Coronary artery (tissue), 2 donors: ENCODE data around the gene TMEM51.

Source experiments
- DNase-seq: peaks from one replicate; pipeline ENCODE4 v3.0.0-alpha.2; 2017; ENCODE audit warnings: low spot score
- H3K27ac ChIP-seq, 2 donors: fragments of 200-600 bp; sonication (generic); one replicate each; pipeline ENCODE4 v1.5.1; 2016 to 2019
- H3K4me3 ChIP-seq: fragments of 200-600 bp; sonication (generic); 2 replicates; pipeline ENCODE4 v1.5.1; 2016; ENCODE audit warnings: mild to moderate bottlenecking, moderate library complexity
- TF ChIP-seq, protein P1 (sequence below): fragments of 200-600 bp; sonication (generic); IDR thresholded peaks from one replicate; pipeline ENCODE4 v1.5.1; 2019; ENCODE audit warnings: antibody characterized with exemption

TMEM51 gene

DNA sequence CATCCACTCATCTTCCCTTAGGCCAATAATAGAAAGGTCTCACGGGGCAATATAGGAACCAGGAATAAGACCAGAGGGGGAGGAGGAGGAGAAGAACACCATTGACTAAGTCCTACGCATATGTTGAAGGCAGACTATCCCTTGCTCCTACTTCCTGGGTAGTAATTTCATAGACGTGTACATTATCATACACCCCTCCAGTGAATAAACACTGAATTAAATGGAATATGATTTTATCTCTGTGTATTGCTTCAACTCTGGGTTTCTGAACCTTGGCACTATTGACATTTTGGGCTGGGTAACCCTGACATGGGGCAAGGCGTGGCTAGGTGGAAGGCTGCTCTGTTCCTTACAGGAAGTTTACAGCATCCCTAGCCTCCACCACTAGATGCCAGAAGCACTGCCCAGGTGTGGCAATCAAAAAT lies 76.2 kb downstream of the TMEM51 start:
- Histone ChIP-seq H3K4me3 (no peak overlapping the region), H3K27ac (no peak overlapping the region)
- TF ChIP-seq, protein P1, sequence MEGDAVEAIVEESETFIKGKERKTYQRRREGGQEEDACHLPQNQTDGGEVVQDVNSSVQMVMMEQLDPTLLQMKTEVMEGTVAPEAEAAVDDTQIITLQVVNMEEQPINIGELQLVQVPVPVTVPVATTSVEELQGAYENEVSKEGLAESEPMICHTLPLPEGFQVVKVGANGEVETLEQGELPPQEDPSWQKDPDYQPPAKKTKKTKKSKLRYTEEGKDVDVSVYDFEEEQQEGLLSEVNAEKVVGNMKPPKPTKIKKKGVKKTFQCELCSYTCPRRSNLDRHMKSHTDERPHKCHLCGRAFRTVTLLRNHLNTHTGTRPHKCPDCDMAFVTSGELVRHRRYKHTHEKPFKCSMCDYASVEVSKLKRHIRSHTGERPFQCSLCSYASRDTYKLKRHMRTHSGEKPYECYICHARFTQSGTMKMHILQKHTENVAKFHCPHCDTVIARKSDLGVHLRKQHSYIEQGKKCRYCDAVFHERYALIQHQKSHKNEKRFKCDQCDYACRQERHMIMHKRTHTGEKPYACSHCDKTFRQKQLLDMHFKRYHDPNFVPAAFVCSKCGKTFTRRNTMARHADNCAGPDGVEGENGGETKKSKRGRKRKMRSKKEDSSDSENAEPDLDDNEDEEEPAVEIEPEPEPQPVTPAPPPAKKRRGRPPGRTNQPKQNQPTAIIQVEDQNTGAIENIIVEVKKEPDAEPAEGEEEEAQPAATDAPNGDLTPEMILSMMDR: no peak
- no peak for DNase-seq

DNA sequence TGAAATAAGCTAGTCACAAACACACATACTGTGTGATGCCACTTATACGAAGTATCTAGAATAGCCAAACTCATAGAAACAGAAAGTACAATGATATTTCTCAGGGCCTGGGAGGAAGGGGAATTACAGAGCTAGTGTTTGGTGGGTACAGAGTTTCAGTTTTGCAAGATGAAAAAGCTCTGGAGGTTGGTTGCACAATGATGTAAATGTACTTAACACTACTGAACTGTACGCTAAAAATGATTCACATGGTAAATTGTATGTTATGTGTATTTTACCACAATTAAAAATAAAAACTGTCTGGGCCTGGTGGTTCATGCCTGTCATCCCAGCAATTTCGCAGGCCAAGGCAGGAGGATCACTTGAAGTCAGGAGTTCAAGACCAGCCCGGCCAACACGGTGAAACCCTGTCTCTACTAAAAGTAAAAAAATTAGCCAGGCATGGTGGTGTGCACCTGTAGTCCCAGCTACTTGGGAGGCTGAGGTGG lies 78.2 kb downstream of the TMEM51 start:
- TF ChIP-seq, protein P1: no peak
- Histone ChIP-seq H3K27ac (no peak overlapping the region), H3K4me3 (no peak overlapping the region)
- no peak for DNase-seq

DNA sequence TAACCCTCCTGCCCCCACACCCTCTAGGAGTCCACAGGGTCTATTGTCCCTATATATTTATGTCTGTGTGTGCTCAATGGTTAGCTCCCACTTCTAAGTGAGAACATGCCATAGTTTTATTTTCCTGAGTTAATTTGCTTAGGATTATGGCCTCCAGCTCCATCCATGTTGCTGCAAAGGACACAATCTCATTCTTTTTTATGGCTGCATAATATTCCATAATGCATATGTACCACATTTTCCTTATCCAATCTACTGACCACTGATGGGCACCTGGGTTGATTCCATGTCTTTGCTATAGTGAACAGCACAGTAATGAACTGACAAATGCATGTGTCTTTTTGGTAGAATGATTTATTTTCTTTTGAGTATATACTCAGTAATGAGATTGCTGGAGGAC lies 80.1 kb downstream of the TMEM51 start:
- Histone ChIP-seq H3K27ac (no peak overlapping the region), H3K4me3 (no peak overlapping the region)
- TF ChIP-seq, protein P1: no peak
- no peak for DNase-seq

DNA sequence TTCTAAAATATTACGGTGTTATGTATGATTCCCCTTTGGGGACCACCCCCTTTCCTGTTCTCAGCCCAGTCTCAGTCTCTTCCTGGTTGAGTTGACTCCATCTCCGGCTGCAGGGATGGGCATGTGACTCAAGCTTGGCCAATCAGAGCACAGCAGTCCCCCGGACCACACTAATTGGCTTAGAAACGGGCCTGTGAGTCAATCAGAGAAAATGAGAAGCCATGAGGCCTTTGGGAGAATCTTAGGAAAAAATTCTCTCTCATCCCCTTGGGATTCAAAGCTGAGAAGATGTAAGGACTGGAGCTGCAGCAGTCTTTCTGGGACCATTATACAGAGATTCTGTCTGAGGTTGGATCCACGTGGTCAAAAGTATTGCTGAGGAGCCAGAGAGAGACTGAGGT lies 82.8 kb downstream of the TMEM51 start:
- no peak for DNase-seq
- Histone ChIP-seq H3K27ac (no peak overlapping the region), H3K4me3 (no peak overlapping the region)
- TF ChIP-seq, protein P1: no peak

DNA sequence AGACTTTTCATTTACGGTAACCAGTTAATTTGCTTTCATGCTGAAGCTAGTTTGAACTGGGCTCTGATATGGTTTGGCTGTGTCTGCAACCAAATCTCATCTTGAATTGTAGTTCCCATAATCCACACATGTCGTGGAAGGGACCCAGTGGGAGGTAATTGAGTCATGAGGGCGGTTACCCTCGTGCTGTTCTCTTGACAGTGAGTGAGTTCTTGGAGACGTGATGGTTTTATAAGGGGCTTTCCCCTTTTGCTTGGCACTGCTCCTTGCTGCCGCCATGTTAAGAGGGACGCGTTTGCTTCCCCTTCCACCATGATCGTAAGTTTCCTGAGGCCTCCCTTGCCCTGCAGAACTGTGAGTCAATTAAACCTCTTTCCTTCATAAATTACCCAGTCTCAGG lies 83.2 kb downstream of the TMEM51 start:
- no peak for DNase-seq
- TF ChIP-seq, protein P1: no peak
- H3K27ac ChIP-seq: no peak overlapping the region
- no peak overlapping the region for H3K4me3 ChIP-seq

DNA sequence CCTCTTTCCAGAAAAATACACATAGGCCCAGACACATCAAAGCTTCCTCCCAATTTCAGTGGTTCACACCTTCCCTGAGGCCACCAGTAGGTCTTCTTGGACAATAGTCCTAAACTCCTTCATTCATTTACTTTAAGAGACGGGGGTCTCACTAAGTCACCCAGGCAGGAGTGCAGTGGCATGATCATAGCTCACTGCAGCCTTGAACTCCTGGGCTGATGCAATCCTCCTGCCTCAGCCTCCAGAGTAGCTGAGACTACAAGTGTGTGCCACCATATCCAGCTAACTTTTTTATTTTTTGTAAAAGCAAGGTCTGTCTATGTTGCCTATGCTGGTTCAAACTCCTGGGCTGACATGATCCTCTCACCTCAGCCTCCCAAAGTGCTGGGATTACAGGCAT lies 85.2 kb downstream of the TMEM51 start:
- no peak for DNase-seq
- Histone ChIP-seq H3K27ac (no peak overlapping the region), H3K4me3 (no peak overlapping the region)
- TF ChIP-seq, protein P1: no peak

DNA sequence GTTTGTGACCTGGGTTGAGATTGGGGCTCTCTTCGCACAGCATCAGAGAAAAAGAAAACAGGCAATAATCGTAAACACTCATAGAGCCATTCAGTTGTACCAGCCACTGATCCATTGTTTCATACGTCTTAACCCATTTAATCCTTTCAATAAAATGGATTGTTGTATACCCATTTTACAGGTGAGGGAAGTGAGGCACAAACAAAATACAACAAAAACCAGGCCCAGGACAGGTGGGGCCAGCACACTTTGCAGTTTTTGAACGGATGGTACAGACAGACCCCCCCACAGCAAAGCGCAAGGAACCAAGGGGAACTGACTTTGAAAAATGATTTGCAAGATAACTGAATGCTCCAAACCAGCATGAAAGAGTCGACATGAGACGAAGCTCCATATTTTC lies 89.2 kb downstream of the TMEM51 start:
- Histone ChIP-seq H3K27ac (no peak overlapping the region), H3K4me3 (no peak overlapping the region)
- TF ChIP-seq, protein P1: no peak
- no peak for DNase-seq
